Measurements from ENCODE around the gene BTBD8. TPM values are rescaled to one million over a fixed set of nuclear protein-coding genes. Genes with fewer than 3 reads are reported as not detected.
A peak's percentile ranks its signal among the peaks of the same experiment; 100 is the strongest.

The BTBD8 gene
- 1.9 and 3.8 TPM in 2 replicates for total RNA-seq (2011; cell fraction: chromatin; rRNA removed; ENCODE audit: low replicate concordance)
- total RNA-seq (2011; cell fraction: nucleolus; rRNA removed): 0.79 and 0.83 TPM in 2 replicates
- total RNA-seq (2011; cell fraction: nucleoplasm; rRNA removed): 1.1 and 2.8 TPM in 2 replicates
- total RNA-seq (2014; rRNA removed): 1.0 and 1.5 TPM in 2 replicates
- 2.3 and 2.6 TPM in 2 replicates for total RNA-seq (2014; rRNA removed; fragmentation: Illumina TruSeq; extraction: Trizol)
- 1.5 and 1.7 TPM in 2 replicates for total RNA-seq (2015; rRNA removed; fragmentation: Illumina TruSeq; extraction: Trizol)
- total RNA-seq (2021): 1.2 and 1.5 TPM in 2 replicates
- 0.54 and 1.3 TPM in 2 replicates for polyA plus RNA-seq (2011; rRNA removed)
- 0.15 and 0.36 TPM in 2 replicates for polyA plus RNA-seq (2011; cell fraction: cytosol; rRNA removed)
- polyA plus RNA-seq (2011; cell fraction: nucleus; rRNA removed): 0.63 and 0.95 TPM in 2 replicates
- polyA plus RNA-seq (2012): 0.55 and 1.6 TPM in 2 replicates
- 1.0 and 1.1 TPM in 2 replicates for polyA plus RNA-seq (2014; fragmentation: Illumina TruSeq; extraction: Trizol)
- under 1 TPM; 0.46 to 0.53 TPM for polyA plus RNA-seq (2014; fragmentation: Nextera tagmentation; extraction: Ambion mirVana)
- 0.54 and 0.84 TPM in 2 replicates for polyA plus RNA-seq (2014; rRNA removed)
- 1.9 and 2.1 TPM in 2 replicates for polyA minus RNA-seq (2011; rRNA and poly(A)+ RNA removed)
- 0.27 and 0.76 TPM in 2 replicates for polyA minus RNA-seq (2011; cell fraction: cytosol; rRNA and poly(A)+ RNA removed)
- 1.3 and 2.3 TPM in 2 replicates for polyA minus RNA-seq (2011; cell fraction: nucleus; rRNA and poly(A)+ RNA removed)
- percentile 48 among the genes with signal in this experiment for Bru-seq, nascent RNA
- percentile 51 among the genes with signal in this experiment for BruChase-seq, experiment 1, labeled RNA remaining after a 2-hour chase
- percentile 47 among the genes with signal in this experiment for BruChase-seq, experiment 2, labeled RNA remaining after a 6-hour chase
- long read RNA-seq, experiment 1, partial matches to known transcripts: 1 of 3 reads
- long read RNA-seq, experiment 1, other reads (novel, unspliced or antisense): 2 of 3 reads
- long read RNA-seq, experiment 2: 0 reads
- long read RNA-seq, experiment 3: 0 reads

GRCh38 chr1:92080128-92080985 is at the start of gene BTBD8:
BTBD8 (plus strand) TSS chr1:92080345; CDS start chr1:92080572, 227 bp downstream.
- POLR2A ChIA-PET: interaction anchor here (0.6 to 1.3 kb wide), 10 partner anchors 8 to 97 kb away, joined by 3 to 5 read pairs (median 3); no protein-coding TSS in a partner anchor
- H3K36me3 ChIP-seq (ENCODE audit: control insufficient read depth, insufficient read depth, low read length): no peaks in the 10 kb centered on the region
- peak; percentile 91 for FAIRE-seq
- peak within 1 kb of the TSS; percentile 56 for H3K4me3 ChIP-seq
- 1% methylated on average over 51 of the region's 55 CpGs for whole genome bisulfite sequencing (ENCODE audit: insufficient coverage, low coverage, missing lambda C conversion rate)
- H3K9me1 ChIP-seq (ENCODE audit: control insufficient read depth, insufficient read depth, low read length): no peaks in the 10 kb centered on the region
- peak; percentile 81 to 86 (median 84) for DNase-seq (ENCODE audit: extremely low read depth in 1 of 4, low spot score in 3 of 4)
- no peaks in the 10 kb centered on the region for H3K9me3 ChIP-seq (replicated peaks; ENCODE audit: control insufficient read depth, insufficient read depth, low read depth, low read length)
- intact Hi-C loops (cut with micrococcal nuclease) (no loop called here), in situ Hi-C loops (cut with MboI) (no loop called here)
- no peaks in the 10 kb centered on the region for H3K79me2 ChIP-seq (ENCODE audit: control insufficient read depth, insufficient read depth, low read length)
- H4K20me1 ChIP-seq (replicated peaks; ENCODE audit: control insufficient read depth, insufficient read depth, low read length): no peaks in the 10 kb centered on the region
- ATAC-seq: peak; percentile 97
- peak within 1 kb of the TSS; percentile 97 for H2AFZ ChIP-seq (ENCODE audit: low read depth, low read length)
- peak within 1 kb of the TSS; percentile 58 for H3K27ac ChIP-seq (ENCODE audit: extremely low read depth, low read depth, low read length)
- H3K4me2 ChIP-seq (ENCODE audit: insufficient read depth, low read length): peak within 1 kb of the TSS; percentile 87
- CTCF ChIA-PET (ENCODE audit: low intra/inter-chr PET ratio): no interaction called here
- H3K4me1 ChIP-seq (replicated peaks in 1 of 2; ENCODE audit: control insufficient read depth in 2 of 2, insufficient read depth in 2 of 2, low read length in 2 of 2): peaks cover 3 to 8% of the 10 kb centered on the region in 2 experiments; a peak in 3 of 5 replicates
- no peaks in the 10 kb centered on the region for H3K27me3 ChIP-seq (ENCODE audit: control insufficient read depth in 2 of 2, insufficient read depth in 2 of 2, low read length in 2 of 2)
- peak within 1 kb of the TSS; percentile 74 to 94 for H3K9ac ChIP-seq (ENCODE audit: insufficient read depth in 1 of 2, low read depth in 2 of 2, low read length in 2 of 2)
- BruUV-seq (replicated peaks): TSS peak; percentile 64
- peak; percentile 73 for TF ChIP-seq KDM5B (IDR thresholded peaks at IDR 0.05; ENCODE audit: insufficient replicate concordance, low read depth, low read length)
- TF ChIP-seq ZNF507 (tag; conservative IDR thresholded peaks at IDR 0.05): no peak
- TF ChIP-seq HMGXB4 (CRISPR knock-in tag; IDR thresholded peaks at IDR 0.05): no peak
- no peak for TF ChIP-seq AFF1 (IDR thresholded peaks at IDR 0.05; ENCODE audit: low read depth in 1 of 2, partially characterized antibody in 2 of 2)
- no peak for TF ChIP-seq CHCHD3 (CRISPR knock-in tag; IDR thresholded peaks at IDR 0.05)
- no peak for TF ChIP-seq WHSC1 (IDR thresholded peaks at IDR 0.05; ENCODE audit: low read length)
- TF ChIP-seq EZH2 (IDR thresholded peaks at IDR 0.05; ENCODE audit: borderline replicate concordance, low read depth, low read length): no peak
- TF ChIP-seq, protein P1, sequence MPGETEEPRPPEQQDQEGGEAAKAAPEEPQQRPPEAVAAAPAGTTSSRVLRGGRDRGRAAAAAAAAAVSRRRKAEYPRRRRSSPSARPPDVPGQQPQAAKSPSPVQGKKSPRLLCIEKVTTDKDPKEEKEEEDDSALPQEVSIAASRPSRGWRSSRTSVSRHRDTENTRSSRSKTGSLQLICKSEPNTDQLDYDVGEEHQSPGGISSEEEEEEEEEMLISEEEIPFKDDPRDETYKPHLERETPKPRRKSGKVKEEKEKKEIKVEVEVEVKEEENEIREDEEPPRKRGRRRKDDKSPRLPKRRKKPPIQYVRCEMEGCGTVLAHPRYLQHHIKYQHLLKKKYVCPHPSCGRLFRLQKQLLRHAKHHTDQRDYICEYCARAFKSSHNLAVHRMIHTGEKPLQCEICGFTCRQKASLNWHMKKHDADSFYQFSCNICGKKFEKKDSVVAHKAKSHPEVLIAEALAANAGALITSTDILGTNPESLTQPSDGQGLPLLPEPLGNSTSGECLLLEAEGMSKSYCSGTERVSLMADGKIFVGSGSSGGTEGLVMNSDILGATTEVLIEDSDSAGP (CRISPR knock-in tag; IDR thresholded peaks at IDR 0.05): no peak

Measured in K562 (cell line).